Activated CD8-positive, alpha-beta memory T cell treated with anti-CD3 and anti-CD28 coated beads, Interleukin-2, amount 10 ng/mL, durations not matched to agents 7 days and 5 days (primary cell): ENCODE results near the gene GRIK5. TPM values are rescaled to one million over a fixed set of nuclear protein-coding genes. Genes with fewer than 3 reads are reported as not detected.
"Not testable (repeated sequence)": the region's sequence is repeated elsewhere in the genome, so short reads cannot be mapped to it uniquely, and the experiment has no call there.

ENCODE experiments used
- ATAC-seq: fragments of 150-1000 bp; cut with Tn5 transposase; one replicate; pipeline ENCODE4 v1.10.0; 2021; ENCODE audit warnings: moderate library complexity
- CTCF ChIA-PET: fragments of 350-600 bp; sonication (Branson Sonifier 250); formaldehyde crosslinking; loops from one replicate; lab custom pipeline; 2021; ENCODE audit warnings: antibody characterized with exemption; lab: Charles Lee
- DNase-seq: peaks from one replicate; pipeline ENCODE4 v3.0.0-alpha.2; 2020
- H3K27ac Mint-ChIP-seq: one replicate; pipeline ENCODE4 v1.8.0; 2021; ENCODE audit warnings: mild to moderate bottlenecking, mixed read lengths
- H3K27me3 Mint-ChIP-seq: one replicate; pipeline ENCODE4 v1.8.0; 2021; ENCODE audit warnings: mixed read lengths
- H3K36me3 Mint-ChIP-seq: one replicate; pipeline ENCODE4 v1.8.0; 2021; ENCODE audit warnings: mild to moderate bottlenecking, mixed read lengths
- H3K4me1 Mint-ChIP-seq: one replicate; pipeline ENCODE4 v1.8.0; 2021; ENCODE audit warnings: mixed read lengths
- H3K4me3 Mint-ChIP-seq: one replicate; pipeline ENCODE4 v1.8.0; 2021; ENCODE audit warnings: mild to moderate bottlenecking, moderate library complexity, mixed read lengths
- H3K9me3 Mint-ChIP-seq: one replicate; pipeline ENCODE4 v1.8.0; 2022; ENCODE audit warnings: low read depth, mixed read lengths
- total RNA-seq, 2 experiments: library from RNA; stranded (reverse); gene quantifications; one replicate each; pipeline ENCODE4 v1.2.3, GENCODE V29; 2021

Gene GRIK5
- total RNA-seq, 2 experiments from 2014 or later = 0.44 to 0.56 TPM

- Mint-ChIP-seq H3K4me1 (peaks cover 28% of the 10 kb centered on the region), H3K27ac (peak overlapping the region; percentile 38), H3K4me3 (no peak overlapping the region), H3K27me3 (no peaks in the 10 kb centered on the region), H3K36me3 (no peaks in the 10 kb centered on the region), H3K9me3 (no peaks in the 10 kb centered on the region)
- ATAC-seq (peak; percentile 96), DNase-seq (peak; percentile 93)
- CTCF ChIA-PET = interaction anchor here (0.6 to 5.7 kb wide), 48 partner anchors 9 to 314 kb away, joined by 3 to 93 read pairs (median 6); partner anchors contain the start of genes GSK3A, PAFAH1B3, POU2F2 and PRR19
Measured at GRCh38 chr19:42108527-42109389, 38.8 kb upstream of the GRIK5 start.

DNA sequence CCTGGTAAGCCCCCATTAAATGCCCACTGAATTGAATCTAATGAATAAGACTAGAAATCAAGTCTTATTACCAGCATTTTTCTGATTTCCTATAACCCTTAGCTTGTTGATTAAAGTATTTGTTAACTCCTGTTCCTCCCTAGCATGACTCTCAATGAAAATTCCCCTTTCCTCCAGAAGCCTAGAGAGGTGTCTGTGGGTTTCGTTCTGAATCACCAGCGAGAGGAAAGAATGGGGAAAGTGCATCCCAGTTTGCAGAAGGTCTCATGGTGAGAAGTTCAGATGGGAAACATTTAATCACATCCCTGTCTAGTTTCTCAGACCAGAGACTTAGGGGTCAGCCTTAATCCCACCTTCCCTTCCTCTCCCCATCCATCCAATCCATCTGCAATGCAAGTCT lies 35.4 kb upstream of the GRIK5 start:
- no peak overlapping the region for H3K27ac Mint-ChIP-seq
- CTCF ChIA-PET = interaction anchor here (0.7 to 2.5 kb wide), 4 partner anchors 9 to 345 kb away, joined by 3 to 9 read pairs (median 4); no protein-coding TSS in a partner anchor
- no peaks in the 10 kb centered on the region for H3K27me3 Mint-ChIP-seq
- peaks cover 12% of the 10 kb centered on the region for H3K4me1 Mint-ChIP-seq
- ATAC-seq (no peak), DNase-seq (no peak)
- H3K4me3 Mint-ChIP-seq = no peak overlapping the region
- H3K36me3 Mint-ChIP-seq = no peaks in the 10 kb centered on the region
- no peaks in the 10 kb centered on the region for H3K9me3 Mint-ChIP-seq

DNA sequence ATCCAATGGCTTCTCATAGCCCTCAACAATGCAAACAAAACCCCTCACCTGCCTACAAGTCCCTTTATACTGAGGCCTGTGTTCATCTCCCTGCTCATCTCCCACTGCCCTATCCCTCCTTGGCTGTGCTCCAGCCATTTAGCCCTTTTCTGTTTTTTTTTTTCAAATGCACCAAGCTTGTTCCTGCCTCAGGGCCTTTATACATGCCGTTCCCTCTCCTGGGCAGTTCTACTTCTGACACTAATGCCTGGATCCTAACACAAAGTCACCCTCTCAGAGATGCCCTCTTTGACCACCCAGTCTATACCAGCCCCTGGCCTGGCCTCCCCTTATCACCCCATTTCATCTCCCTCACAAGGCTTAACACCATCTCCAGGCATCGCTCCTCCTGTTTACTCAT lies 32.9 kb upstream of the GRIK5 start:
- H3K4me1 Mint-ChIP-seq = peaks cover 7% of the 10 kb centered on the region
- H3K4me3 Mint-ChIP-seq = no peak overlapping the region
- CTCF ChIA-PET = interaction anchor here (1.0 to 2.5 kb wide), 4 partner anchors 12 to 96 kb away, joined by 3 to 9 read pairs (median 4); no protein-coding TSS in a partner anchor
- ATAC-seq = no peak
- no peak for DNase-seq
- H3K9me3 Mint-ChIP-seq = no peaks in the 10 kb centered on the region
- H3K27me3 Mint-ChIP-seq = no peaks in the 10 kb centered on the region
- no peak overlapping the region for H3K27ac Mint-ChIP-seq
- no peaks in the 10 kb centered on the region for H3K36me3 Mint-ChIP-seq

DNA sequence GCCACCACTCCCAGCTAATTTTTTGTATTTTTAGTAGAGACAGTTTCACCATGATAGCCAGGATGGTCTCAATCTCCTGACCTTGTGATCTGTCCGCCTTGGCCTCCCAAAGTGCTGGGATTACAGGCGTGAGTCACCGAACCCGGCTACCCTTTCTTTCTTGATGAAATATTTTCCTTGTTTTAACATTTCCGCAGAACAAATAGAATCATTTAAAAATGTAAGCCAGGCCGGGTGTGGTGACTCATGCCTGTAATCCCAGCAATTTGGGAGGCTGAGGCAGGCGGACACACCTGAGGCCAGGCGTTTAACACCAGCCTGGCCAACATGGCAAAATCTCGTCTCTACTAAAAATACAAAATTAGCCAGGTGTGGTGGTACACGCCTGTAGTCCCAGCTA lies 30.2 kb upstream of the GRIK5 start:
- not testable (repeated sequence) for ATAC-seq, H3K27ac Mint-ChIP-seq, DNase-seq, H3K36me3 Mint-ChIP-seq, H3K4me3 Mint-ChIP-seq, H3K9me3 Mint-ChIP-seq, H3K4me1 Mint-ChIP-seq, H3K27me3 Mint-ChIP-seq
- CTCF ChIA-PET = interaction anchor here (0.7 to 2.6 kb wide), 4 partner anchors 8 to 145 kb away, joined by 3 to 18 read pairs (median 5); no protein-coding TSS in a partner anchor

- Mint-ChIP-seq H3K27me3 (no peaks in the 10 kb centered on the region), H3K36me3 (peaks cover 3% of the 10 kb centered on the region), H3K27ac (no peak overlapping the region), H3K9me3 (no peaks in the 10 kb centered on the region), H3K4me1 (no peaks in the 10 kb centered on the region), H3K4me3 (no peak overlapping the region)
- no peak for ATAC-seq
- CTCF ChIA-PET = interaction anchor here (0.7 to 2.6 kb wide), 4 partner anchors 9 to 145 kb away, joined by 3 to 18 read pairs (median 5); no protein-coding TSS in a partner anchor
- DNase-seq = no peak
Measured at GRCh38 chr19:42099336-42099925, 29.4 kb upstream of the GRIK5 start.

DNA sequence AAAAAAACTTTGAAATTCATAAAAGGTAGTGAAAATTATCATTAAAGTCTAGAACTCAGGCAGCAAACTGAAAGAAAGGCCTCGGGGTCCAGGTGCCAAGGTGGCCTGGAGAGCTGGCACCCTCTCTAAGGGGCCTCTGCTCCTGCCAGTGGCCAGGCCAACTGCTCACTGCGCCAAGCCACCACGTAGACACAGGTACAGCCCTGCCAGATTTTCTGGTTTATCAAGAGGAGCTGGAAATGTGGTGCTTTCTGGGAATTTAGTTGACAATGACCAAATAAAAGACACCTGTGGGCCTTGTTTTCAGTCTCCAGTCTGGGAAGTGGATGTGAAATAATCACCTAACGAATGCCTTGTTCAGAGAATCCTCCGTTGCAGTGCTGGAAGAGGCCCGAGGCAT lies 28.8 kb upstream of the GRIK5 start:
- no peaks in the 10 kb centered on the region for H3K4me1 Mint-ChIP-seq
- no peak overlapping the region for H3K4me3 Mint-ChIP-seq
- peaks cover 5% of the 10 kb centered on the region for H3K36me3 Mint-ChIP-seq
- DNase-seq (no peak), ATAC-seq (no peak)
- no peaks in the 10 kb centered on the region for H3K27me3 Mint-ChIP-seq
- no peak overlapping the region for H3K27ac Mint-ChIP-seq
- no peaks in the 10 kb centered on the region for H3K9me3 Mint-ChIP-seq
- CTCF ChIA-PET = interaction anchor here (1.3 to 2.6 kb wide), 2 partner anchors 10 to 11 kb away, joined by 5 to 18 read pairs; no protein-coding TSS in a partner anchor

DNA sequence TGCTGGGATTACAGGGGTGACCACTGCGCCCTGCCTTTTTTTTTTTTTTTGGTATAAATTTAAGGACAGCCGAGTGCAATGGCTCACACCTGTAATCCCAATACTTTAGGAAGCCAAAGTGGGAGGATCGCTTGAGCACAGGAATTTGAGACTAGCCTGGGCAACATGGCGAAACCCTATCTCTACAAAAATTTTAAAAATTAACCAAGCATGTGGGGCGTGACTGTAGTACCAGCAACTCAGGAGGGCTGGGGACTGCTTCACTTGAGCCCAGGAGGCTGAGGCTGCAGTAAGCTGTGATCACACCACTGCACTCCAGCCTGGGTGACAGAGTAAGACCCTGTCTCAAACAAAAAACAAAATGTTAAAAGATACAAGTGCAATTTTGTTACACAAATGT lies 27.5 kb upstream of the GRIK5 start:
- H3K4me1 Mint-ChIP-seq = no peaks in the 10 kb centered on the region

GRCh38 chr19:42096255-42096837 lies 26.3 kb upstream of the GRIK5 start:
- Mint-ChIP-seq H3K9me3 (no peaks in the 10 kb centered on the region), H3K27me3 (no peaks in the 10 kb centered on the region), H3K4me1 (peaks cover 6% of the 10 kb centered on the region), H3K36me3 (peaks cover 7% of the 10 kb centered on the region), H3K4me3 (no peak overlapping the region), H3K27ac (no peak overlapping the region)
- CTCF ChIA-PET = interaction anchor here (0.7 to 3.5 kb wide), 3 partner anchors 13 to 59 kb away, joined by 3 to 18 read pairs (median 3); partner anchors contain the start of gene POU2F2
- no peak for ATAC-seq
- no peak for DNase-seq

More for the DNA sequence above, 27.5 kb upstream of the GRIK5 start:
- peak overlapping the region; percentile 43 for H3K27ac Mint-ChIP-seq
- DNase-seq = no peak
- ATAC-seq = no peak
- no peaks in the 10 kb centered on the region for H3K27me3 Mint-ChIP-seq
- H3K36me3 Mint-ChIP-seq = peaks cover 5% of the 10 kb centered on the region
- no peaks in the 10 kb centered on the region for H3K9me3 Mint-ChIP-seq
- no peak overlapping the region for H3K4me3 Mint-ChIP-seq
- CTCF ChIA-PET = interaction anchor here (0.6 kb wide), 1 partner anchor 893 kb away, joined by 3 read pairs; no protein-coding TSS in a partner anchor

- Mint-ChIP-seq H3K36me3 (peaks cover 7% of the 10 kb centered on the region), H3K27me3 (no peaks in the 10 kb centered on the region), H3K27ac (no peak overlapping the region), H3K4me3 (no peak overlapping the region), H3K4me1 (peaks cover 12% of the 10 kb centered on the region), H3K9me3 (no peaks in the 10 kb centered on the region)
- ATAC-seq = no peak
- no peak for DNase-seq
- CTCF ChIA-PET = interaction anchor here (1.0 to 3.5 kb wide), 2 partner anchors 13 to 37 kb away, joined by 3 to 18 read pairs; partner anchors contain the start of gene POU2F2
Measured at GRCh38 chr19:42095814-42096230, 25.8 kb upstream of the GRIK5 start.

DNA sequence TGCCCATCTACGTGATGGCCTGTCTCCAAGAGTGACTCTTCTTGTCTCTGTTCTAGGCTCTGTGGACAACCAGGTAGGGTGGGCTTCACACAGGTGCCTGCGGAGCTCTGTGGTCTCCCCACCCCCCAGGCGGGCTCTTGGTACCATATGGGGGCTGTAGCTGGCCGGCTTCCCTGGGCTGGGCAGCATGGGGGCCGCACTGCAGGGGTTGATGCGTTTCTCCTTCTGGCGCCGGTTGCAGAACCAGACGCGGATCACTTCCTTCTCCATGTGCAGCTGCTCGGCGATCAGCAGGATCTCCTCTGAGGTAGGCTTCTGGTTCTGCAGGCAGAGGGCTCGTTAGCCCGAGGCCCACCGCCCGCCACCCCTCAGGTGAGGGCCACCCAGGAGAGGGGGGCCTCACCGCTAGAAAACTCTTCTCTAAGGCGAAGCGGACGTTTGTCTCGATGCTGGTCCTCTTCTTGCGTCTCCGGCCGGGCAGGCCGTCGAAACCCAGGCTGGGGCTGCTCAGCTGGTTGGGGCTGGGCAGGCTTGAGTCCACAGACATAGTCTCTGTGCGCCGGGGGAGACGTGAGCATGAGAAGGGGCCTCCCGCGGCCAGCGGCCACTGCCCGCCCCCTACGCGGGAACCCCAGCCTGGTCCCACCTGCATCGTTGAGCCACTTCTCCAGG lies 25.3 kb upstream of the GRIK5 start:
- H3K9me3 Mint-ChIP-seq = no peaks in the 10 kb centered on the region
- no peaks in the 10 kb centered on the region for H3K27me3 Mint-ChIP-seq
- H3K4me1 Mint-ChIP-seq = peaks cover 17% of the 10 kb centered on the region
- no peak overlapping the region for H3K27ac Mint-ChIP-seq
- no peak overlapping the region for H3K4me3 Mint-ChIP-seq
- ATAC-seq (no peak), DNase-seq (no peak)
- H3K36me3 Mint-ChIP-seq = peaks cover 7% of the 10 kb centered on the region
- CTCF ChIA-PET = interaction anchor here (1.0 to 3.5 kb wide), 2 partner anchors 14 to 37 kb away, joined by 3 to 18 read pairs; partner anchors contain the start of gene POU2F2

- Mint-ChIP-seq H3K4me1 (peaks cover 30% of the 10 kb centered on the region), H3K4me3 (no peak overlapping the region), H3K27ac (no peak overlapping the region), H3K27me3 (no peaks in the 10 kb centered on the region), H3K9me3 (no peaks in the 10 kb centered on the region), H3K36me3 (peaks cover 7% of the 10 kb centered on the region)
- CTCF ChIA-PET = interaction anchor here (0.6 to 3.5 kb wide), 8 partner anchors 9 to 903 kb away, joined by 3 to 18 read pairs (median 3); no protein-coding TSS in a partner anchor
- ATAC-seq (no peak), DNase-seq (no peak)
Measured at GRCh38 chr19:42093926-42094325, 23.9 kb upstream of the GRIK5 start.

DNA sequence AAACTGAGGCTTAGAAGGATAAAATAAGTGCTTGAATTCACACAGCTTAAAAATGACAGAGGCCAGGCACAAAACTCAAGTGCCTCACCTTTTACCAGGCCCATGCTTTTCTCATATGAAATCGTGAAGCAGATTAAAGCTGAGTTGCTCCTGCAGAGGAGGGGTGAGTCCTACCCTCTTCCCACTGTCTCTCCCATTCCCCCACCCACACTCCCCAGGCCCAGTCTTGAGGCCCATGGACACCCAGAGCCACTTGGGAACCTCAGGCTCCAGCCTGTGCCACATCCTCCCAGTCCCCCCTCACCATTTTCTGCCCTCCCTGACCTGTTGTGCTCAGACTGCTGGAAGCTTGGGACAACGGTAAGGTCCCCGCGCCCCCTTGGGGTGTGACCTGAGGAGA lies 23.5 kb upstream of the GRIK5 start:
- DNase-seq = no peak
- no peaks in the 10 kb centered on the region for H3K27me3 Mint-ChIP-seq
- peaks cover 33% of the 10 kb centered on the region for H3K4me1 Mint-ChIP-seq
- peaks cover 7% of the 10 kb centered on the region for H3K36me3 Mint-ChIP-seq
- H3K4me3 Mint-ChIP-seq = no peak overlapping the region
- CTCF ChIA-PET = interaction anchor here (0.7 to 1.3 kb wide), 6 partner anchors 9 to 82 kb away, joined by 3 to 5 read pairs (median 3); no protein-coding TSS in a partner anchor
- H3K9me3 Mint-ChIP-seq = no peaks in the 10 kb centered on the region
- ATAC-seq = no peak
- H3K27ac Mint-ChIP-seq = no peak overlapping the region
